GM12865 (cell line): ENCODE data around the gene LRTM2.

Experiments used
- DNase-seq: peaks from one replicate; pipeline ENCODE4 v3.0.0; 2010; ENCODE audit warnings: low read depth
- H3K4me3 ChIP-seq: 2 replicates; pipeline ENCODE4 v1.5.1; 2011; ENCODE audit warnings: mild to moderate bottlenecking, low read depth, low read length, control low read depth
- CTCF ChIP-seq: IDR thresholded peaks from 2 replicates; pipeline ENCODE4 v1.5.1; 2011; ENCODE audit warnings: low read length, control low read depth, low read depth, inconsistent platforms; ENCODE audit not compliant: insufficient read depth; ENCODE audit errors: missing control alignments

The LRTM2 gene

DNA sequence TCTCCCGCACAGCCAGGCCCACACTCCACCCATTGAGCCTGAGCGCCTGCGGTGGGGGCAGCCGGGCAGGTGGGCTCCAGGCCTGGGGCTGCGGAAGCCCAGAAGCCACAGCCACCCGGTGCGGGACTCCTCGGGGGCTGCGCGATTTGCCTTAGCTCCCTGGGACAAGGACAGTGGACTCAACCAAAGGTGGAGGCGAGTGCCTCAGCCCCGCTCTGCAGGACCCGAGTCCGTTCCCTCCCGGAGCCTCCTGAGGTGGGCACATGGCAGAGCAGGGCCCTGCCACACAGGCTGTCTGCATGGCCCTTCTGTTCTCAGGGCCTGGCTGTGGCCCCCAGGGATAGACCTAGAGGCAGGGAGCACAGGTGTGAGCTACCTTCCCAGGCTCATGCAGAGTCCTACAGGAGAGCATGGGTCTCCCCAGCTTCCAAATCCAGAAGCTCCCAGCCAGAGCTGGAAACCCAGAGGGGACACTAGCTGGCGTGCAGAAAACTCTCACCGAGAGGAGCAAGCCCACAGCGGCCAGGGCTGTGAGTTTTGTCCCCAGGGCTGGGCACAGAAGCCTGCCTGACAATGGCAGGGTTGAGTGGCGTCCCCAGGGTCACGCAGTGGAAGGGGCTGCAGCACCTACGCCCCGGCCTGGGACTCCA is 22.2 kb upstream of the LRTM2 start:
- no peak for TF ChIP-seq CTCF
- no peak overlapping the region for H3K4me3 ChIP-seq
- DNase-seq = no peak

- no peak overlapping the region for H3K4me3 ChIP-seq
- TF ChIP-seq CTCF = no peak
- no peak for DNase-seq
These were observed 21.7 kb upstream of the LRTM2 start for GRCh38 chr12:1798641-1799020.

GRCh38 chr12:1799051-1799881 is 21.1 kb upstream of the LRTM2 start:
- TF ChIP-seq CTCF = no peak
- no peak overlapping the region for H3K4me3 ChIP-seq
- no peak for DNase-seq

DNA sequence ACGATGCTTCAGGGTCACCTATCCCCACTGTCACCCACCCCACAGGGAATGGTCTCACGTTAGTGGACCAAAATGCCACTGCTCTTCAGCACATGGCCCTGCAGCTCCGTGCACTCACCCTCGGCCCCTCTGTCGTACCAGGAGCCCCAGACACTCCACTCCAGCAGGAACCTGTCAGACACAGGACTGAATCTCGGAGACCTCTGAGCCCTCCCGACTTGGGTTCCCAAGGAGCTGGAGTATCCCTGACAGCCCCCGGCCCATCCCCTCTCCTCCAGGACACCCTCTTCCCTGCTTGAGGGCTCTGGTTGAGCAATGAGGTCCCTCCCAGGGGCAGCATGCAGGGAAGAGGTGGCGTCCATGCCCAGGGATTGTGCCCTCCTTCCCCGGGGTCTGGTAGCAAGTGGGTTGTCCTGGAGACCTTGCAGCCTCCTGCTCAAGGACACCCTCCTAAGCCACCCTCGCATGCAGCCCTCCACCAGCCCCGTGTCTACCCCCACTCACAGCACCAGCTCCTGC is 20.4 kb upstream of the LRTM2 start:
- no peak for TF ChIP-seq CTCF
- no peak overlapping the region for H3K4me3 ChIP-seq
- no peak for DNase-seq

- peak; percentile 71 for TF ChIP-seq CTCF
- peak; percentile 72 for DNase-seq
- H3K4me3 ChIP-seq = no peak overlapping the region
These were observed 19.7 kb upstream of the LRTM2 start for GRCh38 chr12:1800401-1801302.

DNA sequence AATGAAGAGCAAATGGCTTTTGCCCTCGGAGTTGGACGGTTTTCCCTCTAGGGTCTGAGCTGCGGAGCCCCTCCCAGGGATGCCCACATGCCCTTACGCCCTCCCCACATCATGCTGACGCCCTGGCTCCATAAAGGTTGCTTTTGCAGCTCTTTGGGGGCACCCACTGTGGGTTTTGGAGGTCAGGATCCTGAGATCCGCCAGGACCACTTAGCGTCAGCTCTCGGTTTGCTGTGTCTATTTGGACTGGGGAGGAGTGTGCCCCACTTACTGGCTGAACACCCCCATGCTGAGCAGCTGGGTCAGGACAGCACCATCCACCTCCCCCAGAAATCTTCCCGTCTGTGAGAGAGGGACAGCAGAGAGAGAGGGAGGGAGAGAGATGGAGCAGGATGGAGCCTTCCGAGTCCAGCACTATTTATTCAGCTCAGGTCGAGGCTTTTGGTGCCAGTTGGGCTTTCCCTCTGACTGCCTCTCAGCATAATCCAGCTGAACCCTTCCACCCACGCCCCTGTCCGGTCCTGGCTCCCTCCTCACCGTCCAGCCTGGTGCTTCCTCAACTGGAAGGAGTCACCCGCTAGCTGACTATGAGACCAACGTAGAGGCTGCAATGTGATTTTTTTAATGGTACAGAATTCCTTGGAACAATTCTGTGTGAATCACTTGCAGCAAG is 18.9 kb upstream of the LRTM2 start:
- no peak for TF ChIP-seq CTCF
- no peak overlapping the region for H3K4me3 ChIP-seq
- DNase-seq = no peak
